Activated T-cell treated with anti-CD3 and anti-CD28 coated beads, Interleukin-2, amount 50 U/mL, for 4 hours (primary cell): ENCODE measurements around the gene TMEM132A. TPM values are rescaled to one million over a fixed set of nuclear protein-coding genes. Genes with fewer than 3 reads are reported as not detected.

Source experiments
- ATAC-seq, 2 donors: fragments of 200-7000 bp; cut with Tn5 transposase; one replicate each; pipeline ENCODE4 v1.10.0; 2021
- DNase-seq: peaks from one replicate; pipeline ENCODE4 v3.0.0-alpha.2; 2020
- H3K27me3 Mint-ChIP-seq: one replicate; pipeline ENCODE4 v1.8.0; 2021; ENCODE audit warnings: low read depth, mixed read lengths
- H3K36me3 Mint-ChIP-seq: one replicate; pipeline ENCODE4 v1.8.0; 2022; ENCODE audit warnings: mixed read lengths; ENCODE audit not compliant: insufficient read depth
- H3K4me1 Mint-ChIP-seq: one replicate; pipeline ENCODE4 v1.8.0; 2021; ENCODE audit warnings: low read depth, mixed read lengths
- H3K4me3 Mint-ChIP-seq: one replicate; pipeline ENCODE4 v1.8.0; 2021; ENCODE audit warnings: mild to moderate bottlenecking, moderate library complexity, mixed read lengths
- H3K9me3 Mint-ChIP-seq: one replicate; pipeline ENCODE4 v1.8.0; 2021; ENCODE audit warnings: mixed read lengths
- total RNA-seq, 3 donors: library from RNA; stranded (reverse); gene quantifications; one replicate each; pipeline ENCODE4 v1.2.1, GENCODE V29; 2021

TMEM132A gene
- total RNA-seq, 3 donors from 2014 or later, result 0.84 to 1.4 (median 1.4) TPM

DNA sequence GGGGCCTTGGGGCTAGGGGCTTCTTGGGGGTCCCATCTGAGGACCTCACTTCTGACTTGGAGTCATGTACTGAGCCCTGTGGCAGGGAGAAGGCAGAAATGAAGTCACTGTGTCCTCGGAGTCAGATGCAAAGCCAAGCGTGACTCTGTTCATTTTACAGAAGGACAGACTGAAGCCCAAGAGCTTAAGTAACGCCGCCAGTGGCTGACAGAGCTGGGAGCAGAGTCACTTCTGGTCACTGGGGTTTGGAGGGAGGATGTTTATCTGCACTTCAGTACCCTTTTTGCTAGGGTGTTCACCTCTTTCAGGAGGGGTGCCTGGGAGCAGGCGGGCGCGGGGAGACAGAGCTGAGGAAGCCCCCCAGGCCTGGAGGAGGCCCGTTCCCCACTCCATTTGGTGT, 57.9 kb downstream of the TMEM132A start:
- no peak for DNase-seq

DNA sequence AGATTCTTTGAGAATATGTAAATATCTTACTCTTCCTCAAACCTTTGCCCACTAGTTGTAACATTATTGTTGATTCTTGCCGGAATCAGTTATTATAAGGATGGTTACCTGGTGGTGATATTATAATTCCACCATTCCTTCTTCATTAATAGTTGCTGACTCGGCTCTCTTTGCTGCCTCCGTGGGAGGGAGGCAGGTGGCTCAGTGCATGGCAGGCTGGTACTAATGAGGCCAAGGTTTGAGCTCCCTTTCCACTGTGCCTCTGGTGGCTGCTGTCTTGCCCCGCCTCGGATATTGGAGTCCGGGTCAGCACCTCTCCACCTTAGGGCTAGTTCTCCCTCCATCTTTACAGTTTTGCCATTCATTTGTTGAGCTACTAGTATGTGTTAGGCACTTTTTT, 59.9 kb downstream of the TMEM132A start:
- DNase-seq, result no peak
- no peak for ATAC-seq

More for the DNA sequence above, 57.9 kb downstream of the TMEM132A start:
- no peak for ATAC-seq
- Mint-ChIP-seq H3K9me3 (no peaks in the 10 kb centered on the region), H3K27me3 (no peaks in the 10 kb centered on the region), H3K4me3 (peak overlapping the region; percentile 79), H3K36me3 (peaks cover 50% of the 10 kb centered on the region), H3K4me1 (peaks cover 86% of the 10 kb centered on the region)

DNA sequence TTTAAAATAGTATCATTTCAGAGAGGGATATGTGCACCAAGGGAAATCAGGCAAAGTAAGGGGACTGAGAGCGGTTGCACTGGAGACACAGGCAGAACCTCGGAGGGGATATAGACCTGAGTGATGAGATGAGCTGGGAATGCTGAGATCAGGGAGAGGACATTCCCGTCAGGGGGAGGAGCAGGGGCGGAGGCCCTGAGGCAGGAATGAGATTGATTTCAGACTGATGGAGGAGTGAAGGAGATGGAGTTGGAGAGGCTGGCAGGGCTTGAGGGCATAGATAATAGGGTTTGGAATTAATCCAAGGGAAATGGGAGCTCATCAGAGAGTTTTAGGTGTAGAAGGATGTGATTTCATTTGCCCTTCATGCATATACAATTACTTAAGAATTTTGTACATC, 60.4 kb downstream of the TMEM132A start:
- peak overlapping the region; percentile 79 for H3K4me3 Mint-ChIP-seq
- peaks cover 47% of the 10 kb centered on the region for H3K36me3 Mint-ChIP-seq
- H3K27me3 Mint-ChIP-seq, result no peaks in the 10 kb centered on the region
- no peaks in the 10 kb centered on the region for H3K9me3 Mint-ChIP-seq
- peaks cover 90% of the 10 kb centered on the region for H3K4me1 Mint-ChIP-seq
- DNase-seq, result no peak
- no peak for ATAC-seq

More for the DNA sequence above, 59.9 kb downstream of the TMEM132A start:
- peaks cover 86% of the 10 kb centered on the region for H3K4me1 Mint-ChIP-seq
- peak overlapping the region; percentile 79 for H3K4me3 Mint-ChIP-seq
- no peaks in the 10 kb centered on the region for H3K9me3 Mint-ChIP-seq
- H3K27me3 Mint-ChIP-seq, result no peaks in the 10 kb centered on the region
- H3K36me3 Mint-ChIP-seq, result peaks cover 43% of the 10 kb centered on the region

- H3K9me3 Mint-ChIP-seq, result no peaks in the 10 kb centered on the region
- ATAC-seq, result no peak
- H3K4me1 Mint-ChIP-seq, result peaks cover 88% of the 10 kb centered on the region
- DNase-seq, result no peak
- no peaks in the 10 kb centered on the region for H3K27me3 Mint-ChIP-seq
- peaks cover 50% of the 10 kb centered on the region for H3K36me3 Mint-ChIP-seq
- H3K4me3 Mint-ChIP-seq, result peak overlapping the region; percentile 79
Observed at GRCh38 chr11:60985501-60985900, 61.2 kb downstream of the TMEM132A start.

GRCh38 chr11:60985991-60986915, 62.0 kb downstream of the TMEM132A start:
- DNase-seq, result peak; percentile 91
- Mint-ChIP-seq H3K4me3 (peak overlapping the region; percentile 79), H3K4me1 (peaks cover 88% of the 10 kb centered on the region), H3K36me3 (peaks cover 52% of the 10 kb centered on the region), H3K27me3 (no peaks in the 10 kb centered on the region), H3K9me3 (no peaks in the 10 kb centered on the region)
- peak; percentile 80 to 82 for ATAC-seq

Other genes with a start within 250 kb of the TMEM132A start
- gene MS4A8, start 224.8 kb upstream of the TMEM132A start, total RNA-seq, result not detected
- gene MS4A18, start 199.7 kb upstream of the TMEM132A start, total RNA-seq, result not detected
- gene MS4A15, start 167.6 kb upstream of the TMEM132A start, total RNA-seq, result not detected
- not detected for gene MS4A10, start 139.1 kb upstream of the TMEM132A start, total RNA-seq
- 100 to 1,000 TPM; 182 to 218 (median 190) TPM for gene CCDC86, start 82.3 kb upstream of the TMEM132A start, total RNA-seq
- under 1 TPM; 0.23 to 0.45 (median 0.35) TPM for gene PTGDR2, start 68.5 kb upstream of the TMEM132A start, total RNA-seq
- gene ZP1, start 56.9 kb upstream of the TMEM132A start, total RNA-seq, result not detected
- gene PRPF19, start 17.9 kb upstream of the TMEM132A start, total RNA-seq, result 100 to 1,000 TPM; 297 to 335 (median 311) TPM
- gene TMEM109, start 10.3 kb upstream of the TMEM132A start, total RNA-seq, result 100 to 1,000 TPM; 184 to 216 (median 204) TPM
- gene SLC15A3, start 27.7 kb downstream of the TMEM132A start, total RNA-seq, result 1 to 10 TPM; 3.8 to 6.1 (median 5.5) TPM
- 100 to 1,000 TPM; 638 to 711 (median 642) TPM for gene CD6, start 47.2 kb downstream of the TMEM132A start, total RNA-seq
- 100 to 1,000 TPM; 318 to 420 (median 359) TPM for gene CD5, start 178.0 kb downstream of the TMEM132A start, total RNA-seq
- 10 to 100 TPM; 16.1 to 18.4 (median 17.0) TPM for gene VPS37C, start 237.0 kb downstream of the TMEM132A start, total RNA-seq